Muscle layer of duodenum (tissue), 2 donors: ENCODE results near the gene DNAJC17.

Source experiments
- H3K27ac ChIP-seq: one replicate; pipeline ENCODE4 v1.7.0; 2013; ENCODE audit warnings: mild to moderate bottlenecking, low read length
- H3K27me3 ChIP-seq: one replicate; pipeline ENCODE4 v1.7.0; 2013; ENCODE audit warnings: low read depth, mild to moderate bottlenecking, control low read depth, low read length
- H3K36me3 ChIP-seq, 2 donors: one replicate each; pipeline ENCODE4 v1.7.0; 2013; ENCODE audit warnings: low read length in 2 of 2, control low read depth in 1 of 2, mild to moderate bottlenecking in 1 of 2; ENCODE audit not compliant: insufficient read depth in 2 of 2, control insufficient read depth in 1 of 2
- H3K4me1 ChIP-seq, 2 donors: one replicate each; pipeline ENCODE4 v1.7.0; 2013; ENCODE audit warnings: low read length in 2 of 2, mild to moderate bottlenecking in 2 of 2, control low read depth in 1 of 2, moderate library complexity in 1 of 2; ENCODE audit not compliant: insufficient read depth in 2 of 2, control insufficient read depth in 1 of 2
- H3K4me3 ChIP-seq, 2 donors: one replicate each; pipeline ENCODE4 v1.7.0; 2013; ENCODE audit warnings: low read length in 2 of 2, low read depth in 1 of 2, mild to moderate bottlenecking in 1 of 2
- H3K9me3 ChIP-seq, 2 donors: one replicate each; pipeline ENCODE4 v1.7.0; 2013; ENCODE audit warnings: low read length in 2 of 2, control low read depth in 1 of 2, mild to moderate bottlenecking in 1 of 2; ENCODE audit not compliant: control insufficient read depth in 1 of 2
- donor health status: healthy.

Gene DNAJC17

DNA sequence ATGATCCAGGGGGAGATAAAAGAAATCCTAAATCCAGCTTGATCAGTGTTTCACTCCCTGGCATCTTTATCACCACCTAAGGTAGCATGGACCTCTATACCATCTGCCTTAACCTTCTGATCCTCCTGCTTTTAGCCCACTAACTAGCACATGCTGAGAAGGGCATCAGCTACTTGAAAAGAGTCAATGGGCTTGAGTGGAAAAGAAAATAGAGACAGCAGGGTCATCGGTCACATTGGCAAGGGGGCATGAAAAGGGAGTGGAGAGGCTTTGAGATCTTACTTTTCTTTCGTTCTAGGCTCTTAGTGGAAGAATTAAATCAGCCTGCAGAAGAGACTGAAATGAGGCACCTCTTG is 623 bp downstream of the DNAJC17 start:
- Histone ChIP-seq H3K4me3 (peak overlapping the region; percentile 84 to 93), H3K9me3 (no peaks in the 10 kb centered on the region), H3K27ac (peak overlapping the region; percentile 95), H3K36me3 (peaks cover 11 to 14% of the 10 kb centered on the region in 2 donors), H3K27me3 (no peaks in the 10 kb centered on the region), H3K4me1 (peaks cover 0 to 19% of the 10 kb centered on the region in 2 donors)

DNA sequence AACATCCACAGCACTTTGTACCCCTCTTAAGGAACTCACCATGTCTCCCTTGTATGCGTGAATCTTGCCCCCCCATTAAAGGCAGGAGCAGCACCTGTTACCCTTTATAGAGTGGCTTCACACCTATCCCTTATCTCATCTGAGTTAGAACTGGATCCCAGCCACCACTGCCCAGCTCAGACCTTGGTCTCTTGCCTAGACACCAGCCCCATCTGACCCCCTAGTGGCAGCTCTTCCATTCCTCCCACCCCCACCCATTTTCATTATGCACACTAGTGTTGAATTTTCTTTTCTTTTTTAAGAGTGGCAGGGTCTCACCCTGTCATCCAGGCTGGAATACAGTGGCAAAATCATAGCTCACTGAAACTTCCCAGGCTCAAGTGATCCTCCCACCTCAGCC is 3.6 kb downstream of the DNAJC17 start:
- Histone ChIP-seq H3K36me3 (peaks cover 3 to 7% of the 10 kb centered on the region in 2 donors), H3K27ac (no peak overlapping the region), H3K4me1 (peaks cover 0 to 15% of the 10 kb centered on the region in 2 donors), H3K4me3 (no peak overlapping the region), H3K9me3 (no peaks in the 10 kb centered on the region), H3K27me3 (no peaks in the 10 kb centered on the region)

DNA sequence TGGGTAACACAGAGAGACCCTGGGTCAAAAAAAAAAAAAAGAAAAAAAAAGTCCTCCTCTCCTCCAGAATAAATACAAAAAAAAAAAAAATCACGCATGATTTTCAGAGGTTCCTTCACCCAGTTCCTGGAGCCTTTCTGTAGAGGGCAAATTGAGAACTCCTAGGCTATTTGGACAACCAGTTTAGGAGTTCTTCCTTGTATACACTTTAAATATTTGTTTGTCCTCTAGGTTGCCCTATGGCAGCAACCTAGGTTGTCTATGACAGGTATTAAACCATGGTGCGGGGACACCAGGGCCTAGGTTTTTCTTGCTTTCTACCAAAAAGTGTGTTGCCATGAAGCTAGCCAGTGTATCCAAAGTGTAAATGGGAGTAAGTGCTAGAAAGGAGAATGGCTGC is 4.2 kb downstream of the DNAJC17 start:
- no peak overlapping the region for H3K27ac ChIP-seq
- H3K9me3 ChIP-seq, result no peaks in the 10 kb centered on the region
- H3K4me1 ChIP-seq, result peaks cover 0 to 9% of the 10 kb centered on the region in 2 donors
- no peaks in the 10 kb centered on the region for H3K27me3 ChIP-seq
- H3K4me3 ChIP-seq, result no peak overlapping the region
- peaks cover 3 to 7% of the 10 kb centered on the region in 2 donors for H3K36me3 ChIP-seq

- Histone ChIP-seq H3K4me1 (no peaks in the 10 kb centered on the region), H3K9me3 (no peaks in the 10 kb centered on the region), H3K27me3 (no peaks in the 10 kb centered on the region), H3K27ac (no peak overlapping the region), H3K36me3 (peaks cover 3 to 7% of the 10 kb centered on the region in 2 donors), H3K4me3 (no peak overlapping the region)
Observed at GRCh38 chr15:40799523-40799922, 7.8 kb downstream of the DNAJC17 start.

DNA sequence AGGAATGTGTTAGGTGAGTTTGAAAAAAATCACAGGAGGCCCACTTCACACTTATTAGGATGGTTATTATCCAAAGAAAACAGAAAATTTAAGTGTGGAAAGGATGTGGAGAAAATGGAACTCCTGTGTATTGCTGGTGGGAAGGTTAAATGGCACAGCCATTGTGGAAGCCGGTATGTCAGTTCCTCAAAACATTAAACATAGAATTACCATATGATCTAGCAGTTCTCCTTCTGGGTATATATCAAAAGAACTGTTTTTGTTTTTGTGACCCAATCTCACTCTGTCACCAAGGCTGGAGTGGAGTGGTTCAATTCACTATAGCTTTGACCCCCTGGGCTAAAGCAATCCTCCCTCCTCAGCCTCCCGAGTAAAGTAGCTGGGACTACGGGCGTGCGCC is 10.8 kb downstream of the DNAJC17 start:
- Histone ChIP-seq H3K9me3 (no peaks in the 10 kb centered on the region), H3K4me3 (no peak overlapping the region), H3K27ac (no peak overlapping the region), H3K4me1 (no peaks in the 10 kb centered on the region), H3K36me3 (peaks cover 3 to 11% of the 10 kb centered on the region in 2 donors), H3K27me3 (no peaks in the 10 kb centered on the region)

- no peaks in the 10 kb centered on the region for H3K9me3 ChIP-seq
- no peak overlapping the region for H3K4me3 ChIP-seq
- H3K27me3 ChIP-seq, result no peaks in the 10 kb centered on the region
- H3K36me3 ChIP-seq, result peaks cover 2 to 8% of the 10 kb centered on the region in 2 donors
- H3K4me1 ChIP-seq, result no peaks in the 10 kb centered on the region
- H3K27ac ChIP-seq, result no peak overlapping the region
Observed at GRCh38 chr15:40796041-40796440, 11.2 kb downstream of the DNAJC17 start.

GRCh38 chr15:40793216-40793989 is 13.9 kb downstream of the DNAJC17 start:
- H3K4me3 ChIP-seq, result no peak overlapping the region
- H3K27me3 ChIP-seq, result no peaks in the 10 kb centered on the region
- H3K4me1 ChIP-seq, result no peaks in the 10 kb centered on the region
- H3K36me3 ChIP-seq, result peaks cover 0 to 6% of the 10 kb centered on the region in 2 donors
- H3K27ac ChIP-seq, result peak overlapping the region; percentile 39
- H3K9me3 ChIP-seq, result no peaks in the 10 kb centered on the region

GRCh38 chr15:40792394-40792793 is 14.9 kb downstream of the DNAJC17 start:
- Histone ChIP-seq H3K36me3 (peaks cover 0 to 6% of the 10 kb centered on the region in 2 donors), H3K4me3 (no peak overlapping the region), H3K4me1 (peaks cover 1 to 8% of the 10 kb centered on the region in 2 donors), H3K9me3 (no peaks in the 10 kb centered on the region), H3K27ac (no peak overlapping the region), H3K27me3 (no peaks in the 10 kb centered on the region)

DNA sequence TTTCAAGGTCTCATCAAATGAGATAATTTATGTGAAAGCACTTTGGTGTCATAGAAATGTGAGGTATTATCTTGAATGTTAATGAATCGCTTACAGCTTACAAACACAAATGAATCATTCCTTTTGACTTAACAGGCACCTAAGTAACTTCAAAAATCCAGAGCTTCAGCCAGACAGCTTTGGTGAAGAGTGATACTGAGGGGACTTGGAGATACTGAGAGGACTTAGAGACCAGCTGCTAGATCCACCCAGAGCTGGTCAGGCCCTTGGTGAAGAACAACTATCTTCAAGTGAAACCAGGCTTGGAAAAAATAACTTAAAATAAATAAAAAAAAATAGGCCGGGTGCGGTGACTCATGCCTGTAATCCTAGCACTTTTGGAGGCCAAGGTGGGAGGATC is 16.6 kb downstream of the DNAJC17 start:
- H3K27ac ChIP-seq, result no peak overlapping the region
- H3K4me1 ChIP-seq, result peaks cover 6 to 10% of the 10 kb centered on the region in 2 donors

GRCh38 chr15:40789999-40790398 is 17.3 kb downstream of the DNAJC17 start:
- Histone ChIP-seq H3K27ac (no peak overlapping the region), H3K36me3 (peaks cover 0 to 6% of the 10 kb centered on the region in 2 donors), H3K4me3 (no peak overlapping the region), H3K9me3 (no peaks in the 10 kb centered on the region), H3K4me1 (peaks cover 6 to 10% of the 10 kb centered on the region in 2 donors), H3K27me3 (no peaks in the 10 kb centered on the region)

More for the DNA sequence above, 16.6 kb downstream of the DNAJC17 start:
- H3K4me3 ChIP-seq, result no peak overlapping the region
- H3K9me3 ChIP-seq, result no peaks in the 10 kb centered on the region
- H3K36me3 ChIP-seq, result peaks cover 0 to 6% of the 10 kb centered on the region in 2 donors
- H3K27me3 ChIP-seq, result no peaks in the 10 kb centered on the region

- Histone ChIP-seq H3K9me3 (no peaks in the 10 kb centered on the region), H3K4me3 (no peak overlapping the region), H3K4me1 (peaks cover 6 to 10% of the 10 kb centered on the region in 2 donors), H3K27me3 (no peaks in the 10 kb centered on the region), H3K36me3 (peaks cover 0 to 6% of the 10 kb centered on the region in 2 donors), H3K27ac (no peak overlapping the region)
Observed at GRCh38 chr15:40789119-40789518, 18.2 kb downstream of the DNAJC17 start.

- peak overlapping the region; percentile 43 for H3K27ac ChIP-seq
- no peak overlapping the region for H3K4me3 ChIP-seq
- H3K4me1 ChIP-seq, result peaks cover 6 to 10% of the 10 kb centered on the region in 2 donors
- no peaks in the 10 kb centered on the region for H3K9me3 ChIP-seq
- no peaks in the 10 kb centered on the region for H3K27me3 ChIP-seq
- H3K36me3 ChIP-seq, result peaks cover 0 to 6% of the 10 kb centered on the region in 2 donors
Observed at GRCh38 chr15:40787991-40788390, 19.3 kb downstream of the DNAJC17 start.
